Esophagus (tissue), 2 donors: ENCODE data around the gene KRT74. TPM values are rescaled to one million over a fixed set of nuclear protein-coding genes. Genes with fewer than 3 reads are reported as not detected.

Source experiments
- H3K27ac ChIP-seq, 2 donors: one replicate each; pipeline ENCODE4 v1.5.1; 2013; ENCODE audit warnings: low read depth in 2 of 2, mild to moderate bottlenecking in 2 of 2, inconsistent platforms in 1 of 2, low read length in 1 of 2, moderate library complexity in 1 of 2
- H3K27me3 ChIP-seq, 2 donors: one replicate each; pipeline ENCODE4 v1.6.1; 2013; ENCODE audit warnings: low read length in 2 of 2, control low read depth in 1 of 2, mild to moderate bottlenecking in 1 of 2; ENCODE audit not compliant: insufficient read depth in 2 of 2, control insufficient read depth in 1 of 2
- H3K36me3 ChIP-seq, 2 donors: one replicate each; pipeline ENCODE4 v1.6.1; 2013; ENCODE audit warnings: low read length in 1 of 2; ENCODE audit not compliant: control insufficient read depth in 2 of 2, insufficient read depth in 2 of 2
- H3K4me1 ChIP-seq, 2 donors: one replicate each; pipeline ENCODE4 v1.6.1; 2013; ENCODE audit warnings: low read length in 1 of 2; ENCODE audit not compliant: control insufficient read depth in 2 of 2, insufficient read depth in 2 of 2
- H3K4me3 ChIP-seq, 2 donors: one replicate each; pipeline ENCODE4 v1.5.1; 2013; ENCODE audit warnings: low read length in 2 of 2, mild to moderate bottlenecking in 2 of 2, low read depth in 1 of 2, moderate library complexity in 1 of 2
- H3K9me3 ChIP-seq, 2 donors: one replicate each; pipeline ENCODE4 v1.6.1; 2013; ENCODE audit warnings: mild to moderate bottlenecking in 2 of 2, low read depth in 1 of 2, low read length in 1 of 2, moderate library complexity in 1 of 2; ENCODE audit not compliant: control insufficient read depth in 2 of 2, insufficient read depth in 1 of 2
- WGBS, 2 donors: extraction: QIAGEN DNeasy Blood & Tissue Kit; methylation state at CpG; one replicate each; pipeline ENCODE4 v1.1.7; 2013; 5-methylcytosine and 5-hydroxymethylcytosine counted together
- polyA plus RNA-seq, 2 donors: library from polyadenylated mRNA; stranded (reverse); fragments of 200-250 nt; gene quantifications; one replicate each; pipeline ENCODE4 v1.2.3, GENCODE V29; 2013
- donor health status: healthy with polysubstance abuse.
- donor health status: Bipolar disorder and iron deficiency.

KRT74 gene
- polyA plus RNA-seq, 2 donors, result 0.07 to 0.24 TPM

GRCh38 chr12:52579468-52580465 lies 6.1 kb upstream of the KRT74 start:
- Histone ChIP-seq H3K27me3 (no peaks in the 10 kb centered on the region), H3K27ac (peak overlapping the region; percentile 69 to 86), H3K9me3 (no peaks in the 10 kb centered on the region), H3K4me1 (peaks cover 2 to 14% of the 10 kb centered on the region in 2 donors), H3K4me3 (no peak overlapping the region), H3K36me3 (no peaks in the 10 kb centered on the region)
- 45 to 61% methylated on average over 10 of the region's 10 CpGs for WGBS, 2 donors

GRCh38 chr12:52578469-52578868 lies 4.8 kb upstream of the KRT74 start:
- Histone ChIP-seq H3K4me1 (peaks cover 2 to 14% of the 10 kb centered on the region in 2 donors), H3K27ac (peak overlapping the region; percentile 28 to 83), H3K27me3 (no peaks in the 10 kb centered on the region), H3K36me3 (no peaks in the 10 kb centered on the region), H3K9me3 (no peaks in the 10 kb centered on the region), H3K4me3 (no peak overlapping the region)
- WGBS, 2 donors, result 52 to 74% methylated on average over 3 of the region's 3 CpGs

GRCh38 chr12:52577316-52577715 lies 3.7 kb upstream of the KRT74 start:
- peaks cover 2 to 14% of the 10 kb centered on the region in 2 donors for H3K4me1 ChIP-seq
- no peak overlapping the region for H3K4me3 ChIP-seq
- 90 to 95% methylated on average over 8 of the region's 8 CpGs for WGBS, 2 donors
- H3K36me3 ChIP-seq, result no peaks in the 10 kb centered on the region
- H3K9me3 ChIP-seq, result no peaks in the 10 kb centered on the region
- H3K27me3 ChIP-seq, result no peaks in the 10 kb centered on the region
- H3K27ac ChIP-seq, result no peak overlapping the region

GRCh38 chr12:52575948-52576347 lies 2.3 kb upstream of the KRT74 start:
- Histone ChIP-seq H3K4me3 (no peak overlapping the region), H3K36me3 (no peaks in the 10 kb centered on the region)
- WGBS, 2 donors, result 84 to 94% methylated on average over 3 of the region's 3 CpGs

GRCh38 chr12:52575256-52575655 lies 1.6 kb upstream of the KRT74 start:
- no peak overlapping the region for H3K27ac ChIP-seq
- 89 to 91% methylated on average over 9 of the region's 9 CpGs for WGBS, 2 donors
- H3K4me1 ChIP-seq, result peaks cover 2 to 7% of the 10 kb centered on the region in 2 donors
- H3K4me3 ChIP-seq, result no peak overlapping the region
- no peaks in the 10 kb centered on the region for H3K27me3 ChIP-seq
- no peaks in the 10 kb centered on the region for H3K36me3 ChIP-seq
- no peaks in the 10 kb centered on the region for H3K9me3 ChIP-seq

More at GRCh38 chr12:52575948-52576347, 2.3 kb upstream of the KRT74 start:
- H3K4me1 ChIP-seq, result peaks cover 2 to 11% of the 10 kb centered on the region in 2 donors
- no peaks in the 10 kb centered on the region for H3K9me3 ChIP-seq
- no peaks in the 10 kb centered on the region for H3K27me3 ChIP-seq
- H3K27ac ChIP-seq, result no peak overlapping the region

- 89 to 93% methylated on average over 15 of the region's 15 CpGs for WGBS, 2 donors
- no peak overlapping the region for H3K4me3 ChIP-seq
- H3K9me3 ChIP-seq, result no peaks in the 10 kb centered on the region
- no peaks in the 10 kb centered on the region for H3K27me3 ChIP-seq
- no peak overlapping the region for H3K27ac ChIP-seq
- H3K36me3 ChIP-seq, result no peaks in the 10 kb centered on the region
- H3K4me1 ChIP-seq, result no peaks in the 10 kb centered on the region
Measured at GRCh38 chr12:52573306-52573705, 337 bp downstream of the KRT74 start.

GRCh38 chr12:52570511-52570910 lies 3.1 kb downstream of the KRT74 start:
- 95 to 96% methylated on average over 10 of the region's 10 CpGs for WGBS, 2 donors
- no peaks in the 10 kb centered on the region for H3K27me3 ChIP-seq
- H3K27ac ChIP-seq, result no peak overlapping the region
- H3K4me1 ChIP-seq, result peaks cover 0 to 1% of the 10 kb centered on the region in 2 donors
- no peaks in the 10 kb centered on the region for H3K36me3 ChIP-seq
- H3K4me3 ChIP-seq, result no peak overlapping the region
- no peaks in the 10 kb centered on the region for H3K9me3 ChIP-seq

- Histone ChIP-seq H3K4me3 (no peak overlapping the region), H3K36me3 (no peaks in the 10 kb centered on the region), H3K9me3 (no peaks in the 10 kb centered on the region), H3K27ac (no peak overlapping the region), H3K4me1 (peaks cover 0 to 1% of the 10 kb centered on the region in 2 donors), H3K27me3 (no peaks in the 10 kb centered on the region)
- 92 to 93% methylated on average over 12 of the region's 12 CpGs for WGBS, 2 donors
Measured at GRCh38 chr12:52568111-52568510, 5.5 kb downstream of the KRT74 start.

- no peaks in the 10 kb centered on the region for H3K27me3 ChIP-seq
- H3K4me1 ChIP-seq, result peaks cover 0 to 1% of the 10 kb centered on the region in 2 donors
- 64 to 80% methylated on average over 8 of the region's 8 CpGs for WGBS, 2 donors
- no peak overlapping the region for H3K4me3 ChIP-seq
- no peaks in the 10 kb centered on the region for H3K9me3 ChIP-seq
- H3K27ac ChIP-seq, result no peak overlapping the region
- H3K36me3 ChIP-seq, result no peaks in the 10 kb centered on the region
Measured at GRCh38 chr12:52566847-52567291, 6.8 kb downstream of the KRT74 start.
